Right atrium auricular region (tissue), 2 donors: Measurements from ENCODE around the gene PRKD2. TPM values are rescaled to one million over a fixed set of nuclear protein-coding genes. Genes with fewer than 3 reads are reported as not detected.
"Not testable (repeated sequence)": the region's sequence is repeated elsewhere in the genome, so short reads cannot be mapped to it uniquely, and the experiment has no call there.

ENCODE experiments used
- DNase-seq: peaks from one replicate; pipeline ENCODE4 v3.0.0-alpha.2; 2019; ENCODE audit warnings: low spot score
- H3K27ac ChIP-seq, 2 donors: fragments of 200-600 bp; sonication (generic); 1 replicate in 1 of 2; 2 replicates in 1 of 2; pipeline ENCODE4 v1.5.1; 2016 to 2019
- H3K27me3 ChIP-seq, 2 donors: fragments of 200-600 bp; sonication (generic); one replicate each; pipeline versions ENCODE4 v1.5.1 to v1.6.0; 2017 to 2019
- H3K36me3 ChIP-seq: fragments of 200-600 bp; sonication (generic); one replicate; pipeline ENCODE4 v1.5.1; 2016
- H3K4me1 ChIP-seq, 2 donors: fragments of 200-600 bp; sonication (generic); one replicate each; pipeline versions ENCODE4 v1.5.1 to v1.6.0; 2017 to 2019
- H3K4me3 ChIP-seq, 2 donors: fragments of 200-600 bp; sonication (generic); 1 replicate in 1 of 2; 2 replicates in 1 of 2; pipeline ENCODE4 v1.5.1; 2017 to 2019; ENCODE audit warnings: mild to moderate bottlenecking in 1 of 2, moderate library complexity in 1 of 2
- H3K9me3 ChIP-seq, 2 donors: fragments of 200-600 bp; sonication (generic); one replicate each; pipeline ENCODE4 v1.5.1; 2019
- CTCF ChIP-seq, 2 donors: fragments of 200-600 bp; sonication (generic); IDR thresholded peaks; one replicate each; pipeline ENCODE4 v1.5.1; 2019; ENCODE audit warnings: antibody characterized with exemption in 2 of 2
- total RNA-seq, 2 donors: library from RNA; depleted of rRNA; stranded (reverse); fragments of >200 nt; gene quantifications; one replicate each; pipeline ENCODE4 v1.1.0, GENCODE V29; 2016

Gene PRKD2
- total RNA-seq, 2 donors from 2014 or later, result 8.6 to 19.2 TPM

DNA sequence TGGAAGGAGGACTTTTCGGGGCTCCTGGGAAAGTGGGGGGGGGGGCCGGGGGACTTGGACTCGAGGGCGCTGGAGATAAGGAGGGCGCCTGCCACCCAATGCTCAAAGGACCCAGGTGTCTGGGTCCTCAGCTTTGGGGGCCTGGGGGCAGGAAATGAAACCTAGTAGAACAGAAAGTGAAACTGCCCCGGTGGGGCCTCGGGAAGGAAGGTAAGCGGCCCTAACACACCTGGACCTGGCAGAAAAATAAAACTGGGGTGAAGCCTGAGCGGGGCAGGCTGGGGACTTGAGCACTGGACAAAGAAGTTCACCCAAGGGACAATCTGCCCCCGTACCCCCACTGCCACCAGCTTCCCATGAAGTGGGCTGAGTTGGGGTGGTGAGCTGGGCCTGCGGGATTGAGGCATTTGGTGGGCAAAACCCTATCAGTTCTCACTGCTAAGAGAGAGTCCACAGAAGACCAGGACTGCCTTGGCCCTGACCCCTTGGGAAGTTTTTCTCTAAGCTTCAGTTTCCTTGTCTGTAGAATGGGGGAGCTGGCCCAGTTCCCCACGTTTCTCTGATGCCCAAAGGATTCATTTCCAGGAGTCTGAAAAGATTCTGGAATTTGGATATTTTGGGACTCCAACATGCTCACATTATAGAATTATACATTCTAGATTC, 2.3 kb downstream of the PRKD2 start:
- peak overlapping the region; percentile 84 to 90 for H3K27ac ChIP-seq
- peak overlapping the region; percentile 66 to 87 for H3K4me3 ChIP-seq
- TF ChIP-seq CTCF (IDR thresholded peaks at IDR 0.05), result no peak
- DNase-seq, result no peak
- H3K27me3 ChIP-seq, result no peaks in the 10 kb centered on the region
- no peaks in the 10 kb centered on the region for H3K36me3 ChIP-seq
- no peaks in the 10 kb centered on the region for H3K9me3 ChIP-seq
- H3K4me1 ChIP-seq, result peaks cover 0 to 34% of the 10 kb centered on the region in 2 donors

- TF ChIP-seq CTCF (IDR thresholded peaks at IDR 0.05), result no peak
- H3K4me1 ChIP-seq, result peaks cover 0 to 34% of the 10 kb centered on the region in 2 donors
- H3K9me3 ChIP-seq, result no peaks in the 10 kb centered on the region
- H3K27ac ChIP-seq, result peak overlapping the region; percentile 84 to 90
- no peaks in the 10 kb centered on the region for H3K36me3 ChIP-seq
- DNase-seq, result peak; percentile 94
- no peaks in the 10 kb centered on the region for H3K27me3 ChIP-seq
- peak overlapping the region; percentile 66 to 87 for H3K4me3 ChIP-seq
Observed at GRCh38 chr19:46713781-46714443, 3.0 kb downstream of the PRKD2 start.

DNA sequence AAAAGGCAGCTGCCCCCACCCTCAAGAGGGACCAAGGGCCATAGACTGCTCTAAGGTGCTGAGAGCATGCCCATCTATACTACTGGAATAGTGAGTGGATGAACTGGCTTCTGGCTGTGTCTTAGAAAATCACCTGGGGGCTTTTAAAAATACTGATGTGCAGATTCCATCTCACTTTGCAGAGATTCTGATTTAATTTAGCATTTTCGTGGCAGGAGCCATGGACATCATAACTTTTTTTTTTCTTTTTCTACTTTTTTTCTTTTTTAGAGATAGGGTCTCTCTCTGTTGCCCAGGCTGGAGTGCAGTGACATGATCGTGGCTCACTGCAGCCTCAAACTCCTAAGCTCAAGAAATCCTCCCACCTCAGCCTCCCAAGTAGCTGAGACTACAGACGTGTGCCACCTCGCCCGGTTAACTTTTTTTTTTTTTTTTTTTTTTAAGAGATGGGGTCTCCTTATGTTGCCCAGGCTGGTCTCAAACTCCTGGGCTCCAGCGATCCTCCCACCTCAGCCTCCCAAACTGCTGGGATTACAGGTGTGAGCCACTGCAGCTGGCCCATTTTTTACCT, 4.1 kb downstream of the PRKD2 start:
- not testable (repeated sequence) for H3K27me3 ChIP-seq, H3K27ac ChIP-seq, DNase-seq, H3K4me3 ChIP-seq, H3K9me3 ChIP-seq, H3K36me3 ChIP-seq
- H3K4me1 ChIP-seq, result peaks cover 0 to 31% of the 10 kb centered on the region in 2 donors

DNA sequence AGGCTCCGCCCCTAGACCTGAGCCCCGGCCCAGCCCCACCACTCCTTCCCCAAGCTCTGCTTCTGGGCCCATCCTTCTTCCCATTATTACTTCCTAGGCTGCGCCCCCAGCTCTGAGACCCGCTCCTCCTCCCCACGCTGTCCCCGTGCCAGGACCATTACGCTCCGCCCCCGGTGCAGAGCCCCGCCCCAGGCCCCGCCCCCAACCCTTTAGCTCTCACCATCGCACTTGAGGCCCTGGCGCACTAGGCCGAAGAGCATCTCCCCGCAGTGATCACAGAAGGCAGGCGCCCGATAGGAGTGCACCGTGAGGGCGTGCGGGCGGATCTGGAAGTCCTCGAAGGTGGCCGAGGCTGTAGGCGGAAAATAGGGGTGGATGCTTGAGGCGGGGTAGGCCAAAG, 6.2 kb downstream of the PRKD2 start:
- no peaks in the 10 kb centered on the region for H3K27me3 ChIP-seq
- no peak for DNase-seq

GRCh38 chr19:46704379-46705076, 12.4 kb downstream of the PRKD2 start:
- DNase-seq, result peak; percentile 75
- TF ChIP-seq CTCF (IDR thresholded peaks at IDR 0.05), result peak; percentile 97 to 99
- H3K36me3 ChIP-seq, result peaks cover 66% of the 10 kb centered on the region

More for the DNA sequence above, 6.2 kb downstream of the PRKD2 start:
- Histone ChIP-seq H3K4me3 (no peak overlapping the region), H3K27ac (no peak overlapping the region), H3K9me3 (no peaks in the 10 kb centered on the region), H3K4me1 (peaks cover 0 to 20% of the 10 kb centered on the region in 2 donors), H3K36me3 (peaks cover 15% of the 10 kb centered on the region)
- no peak for TF ChIP-seq CTCF (IDR thresholded peaks at IDR 0.05)

GRCh38 chr19:46700704-46701103, 16.2 kb downstream of the PRKD2 start:
- Histone ChIP-seq H3K27ac (no peak overlapping the region), H3K27me3 (no peaks in the 10 kb centered on the region), H3K9me3 (no peaks in the 10 kb centered on the region), H3K36me3 (peaks cover 76% of the 10 kb centered on the region), H3K4me1 (peaks cover 0 to 4% of the 10 kb centered on the region in 2 donors), H3K4me3 (no peak overlapping the region)
- no peak for DNase-seq
- TF ChIP-seq CTCF (IDR thresholded peaks at IDR 0.05), result no peak

More at GRCh38 chr19:46704379-46705076, 12.4 kb downstream of the PRKD2 start:
- no peak overlapping the region for H3K4me3 ChIP-seq
- no peaks in the 10 kb centered on the region for H3K4me1 ChIP-seq
- H3K9me3 ChIP-seq, result no peaks in the 10 kb centered on the region
- no peak overlapping the region for H3K27ac ChIP-seq
- no peaks in the 10 kb centered on the region for H3K27me3 ChIP-seq
